ENCODE results near the gene UBE2M.

The UBE2M gene

GRCh38 chr19:58516246-58516836, 42.1 kb downstream of the UBE2M start:
- Histone ChIP-seq H3K4me2 (ENCODE audit: low read depth, low read length, poor library complexity, severe bottlenecking) (peak overlapping the region; percentile 100), H4K20me1 (ENCODE audit: insufficient read depth, low read length, poor library complexity, severe bottlenecking) (no peaks in the 10 kb centered on the region), H3F3A (ENCODE audit: low read depth) (no peaks in the 10 kb centered on the region), H3K9me2 (replicated peaks; ENCODE audit: low read depth, low read length) (no peaks in the 10 kb centered on the region), H3K36me3 (ENCODE audit: insufficient read depth, low read length) (no peaks in the 10 kb centered on the region), H3K4me3 (ENCODE audit: low read length, poor library complexity, severe bottlenecking) (no peak overlapping the region), H2AFZ (ENCODE audit: low read length) (no peak overlapping the region), H3K4me1 (ENCODE audit: insufficient read depth, low read length, poor library complexity, severe bottlenecking) (peaks cover 35% of the 10 kb centered on the region), H3K9me3 (ENCODE audit: insufficient read depth, low read depth, low read length) (no peaks in the 10 kb centered on the region), H3K79me2 (ENCODE audit: insufficient read depth, low read length) (peaks cover 45% of the 10 kb centered on the region), H3K27me3 (ENCODE audit: insufficient read depth, low read length, poor library complexity, severe bottlenecking) (no peaks in the 10 kb centered on the region), H3K9ac (ENCODE audit: low read depth, low read length, poor library complexity, severe bottlenecking) (peak overlapping the region; percentile 23)
- TF ChIP-seq EZH2phosphoT487 (IDR thresholded peaks at IDR 0.05; ENCODE audit: borderline replicate concordance) (no peak), CTCF (conservative IDR thresholded peaks at IDR 0.05; ENCODE audit: low read length) (no peak)

GRCh38 chr19:58515259-58515658, 43.2 kb downstream of the UBE2M start:
- peaks cover 45% of the 10 kb centered on the region for H3K79me2 ChIP-seq (ENCODE audit: insufficient read depth, low read length)

GRCh38 chr19:58514564-58515022, 43.8 kb downstream of the UBE2M start:
- no peaks in the 10 kb centered on the region for H4K20me1 ChIP-seq (ENCODE audit: insufficient read depth, low read length, poor library complexity, severe bottlenecking)
- peaks cover 45% of the 10 kb centered on the region for H3K79me2 ChIP-seq (ENCODE audit: insufficient read depth, low read length)
- H3K9me3 ChIP-seq (ENCODE audit: insufficient read depth, low read depth, low read length) = no peaks in the 10 kb centered on the region
- peak overlapping the region; percentile 100 for H3K4me2 ChIP-seq (ENCODE audit: low read depth, low read length, poor library complexity, severe bottlenecking)
- H3K4me3 ChIP-seq (ENCODE audit: low read length, poor library complexity, severe bottlenecking) = peak overlapping the region; percentile 94
- TF ChIP-seq EZH2phosphoT487 (IDR thresholded peaks at IDR 0.05; ENCODE audit: borderline replicate concordance) = no peak
- no peaks in the 10 kb centered on the region for H3F3A ChIP-seq (ENCODE audit: low read depth)
- H3K27me3 ChIP-seq (ENCODE audit: insufficient read depth, low read length, poor library complexity, severe bottlenecking) = no peaks in the 10 kb centered on the region
- H3K4me1 ChIP-seq (ENCODE audit: insufficient read depth, low read length, poor library complexity, severe bottlenecking) = peaks cover 29% of the 10 kb centered on the region
- peak overlapping the region; percentile 94 for H3K9ac ChIP-seq (ENCODE audit: low read depth, low read length, poor library complexity, severe bottlenecking)
- H3K9me2 ChIP-seq (replicated peaks; ENCODE audit: low read depth, low read length) = no peaks in the 10 kb centered on the region
- no peak overlapping the region for H2AFZ ChIP-seq (ENCODE audit: low read length)
- no peaks in the 10 kb centered on the region for H3K36me3 ChIP-seq (ENCODE audit: insufficient read depth, low read length)

More at GRCh38 chr19:58515259-58515658, 43.2 kb downstream of the UBE2M start:
- Histone ChIP-seq H3K4me1 (ENCODE audit: insufficient read depth, low read length, poor library complexity, severe bottlenecking) (peaks cover 31% of the 10 kb centered on the region), H2AFZ (ENCODE audit: low read length) (no peak overlapping the region), H3K36me3 (ENCODE audit: insufficient read depth, low read length) (no peaks in the 10 kb centered on the region), H3K4me3 (ENCODE audit: low read length, poor library complexity, severe bottlenecking) (peak overlapping the region; percentile 23), H3F3A (ENCODE audit: low read depth) (no peaks in the 10 kb centered on the region), H3K9ac (ENCODE audit: low read depth, low read length, poor library complexity, severe bottlenecking) (peak overlapping the region; percentile 23), H4K20me1 (ENCODE audit: insufficient read depth, low read length, poor library complexity, severe bottlenecking) (no peaks in the 10 kb centered on the region), H3K4me2 (ENCODE audit: low read depth, low read length, poor library complexity, severe bottlenecking) (peak overlapping the region; percentile 100), H3K27me3 (ENCODE audit: insufficient read depth, low read length, poor library complexity, severe bottlenecking) (no peaks in the 10 kb centered on the region), H3K9me3 (ENCODE audit: insufficient read depth, low read depth, low read length) (no peaks in the 10 kb centered on the region), H3K9me2 (replicated peaks; ENCODE audit: low read depth, low read length) (no peaks in the 10 kb centered on the region)
- TF ChIP-seq EZH2phosphoT487 (IDR thresholded peaks at IDR 0.05; ENCODE audit: borderline replicate concordance) (no peak), CTCF (conservative IDR thresholded peaks at IDR 0.05; ENCODE audit: low read length) (no peak)

Data from Loucy (cell line).